ENCODE data around the gene CRTC2.

DNA sequence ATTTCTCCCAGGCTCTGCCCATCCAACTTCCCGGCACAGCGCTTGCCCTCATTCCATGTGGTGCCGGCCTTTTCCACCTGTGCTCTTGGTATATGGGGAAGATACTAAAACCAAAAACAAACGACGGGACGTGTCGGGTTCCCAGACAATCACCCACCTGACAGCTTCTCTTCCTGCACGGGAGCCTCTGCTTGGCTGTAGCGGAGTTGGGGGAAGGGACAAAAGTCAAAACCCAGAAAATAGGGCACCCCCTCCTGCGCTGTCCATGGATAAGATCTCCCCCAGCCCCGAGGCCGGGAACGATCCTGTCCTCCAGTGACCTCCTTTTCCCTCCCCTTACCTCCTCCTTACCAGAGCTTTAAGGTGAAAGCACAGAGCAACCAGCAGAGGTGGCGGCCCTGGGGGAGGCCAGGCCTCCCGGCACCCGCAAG is 18.4 kb upstream of the CRTC2 start:
- TF ChIP-seq, protein P1, sequence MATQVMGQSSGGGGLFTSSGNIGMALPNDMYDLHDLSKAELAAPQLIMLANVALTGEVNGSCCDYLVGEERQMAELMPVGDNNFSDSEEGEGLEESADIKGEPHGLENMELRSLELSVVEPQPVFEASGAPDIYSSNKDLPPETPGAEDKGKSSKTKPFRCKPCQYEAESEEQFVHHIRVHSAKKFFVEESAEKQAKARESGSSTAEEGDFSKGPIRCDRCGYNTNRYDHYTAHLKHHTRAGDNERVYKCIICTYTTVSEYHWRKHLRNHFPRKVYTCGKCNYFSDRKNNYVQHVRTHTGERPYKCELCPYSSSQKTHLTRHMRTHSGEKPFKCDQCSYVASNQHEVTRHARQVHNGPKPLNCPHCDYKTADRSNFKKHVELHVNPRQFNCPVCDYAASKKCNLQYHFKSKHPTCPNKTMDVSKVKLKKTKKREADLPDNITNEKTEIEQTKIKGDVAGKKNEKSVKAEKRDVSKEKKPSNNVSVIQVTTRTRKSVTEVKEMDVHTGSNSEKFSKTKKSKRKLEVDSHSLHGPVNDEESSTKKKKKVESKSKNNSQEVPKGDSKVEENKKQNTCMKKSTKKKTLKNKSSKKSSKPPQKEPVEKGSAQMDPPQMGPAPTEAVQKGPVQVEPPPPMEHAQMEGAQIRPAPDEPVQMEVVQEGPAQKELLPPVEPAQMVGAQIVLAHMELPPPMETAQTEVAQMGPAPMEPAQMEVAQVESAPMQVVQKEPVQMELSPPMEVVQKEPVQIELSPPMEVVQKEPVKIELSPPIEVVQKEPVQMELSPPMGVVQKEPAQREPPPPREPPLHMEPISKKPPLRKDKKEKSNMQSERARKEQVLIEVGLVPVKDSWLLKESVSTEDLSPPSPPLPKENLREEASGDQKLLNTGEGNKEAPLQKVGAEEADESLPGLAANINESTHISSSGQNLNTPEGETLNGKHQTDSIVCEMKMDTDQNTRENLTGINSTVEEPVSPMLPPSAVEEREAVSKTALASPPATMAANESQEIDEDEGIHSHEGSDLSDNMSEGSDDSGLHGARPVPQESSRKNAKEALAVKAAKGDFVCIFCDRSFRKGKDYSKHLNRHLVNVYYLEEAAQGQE (IDR thresholded peaks at IDR 0.05; ENCODE audit: borderline replicate concordance), result no peak
- no peak for TF ChIP-seq EZH2 (IDR thresholded peaks at IDR 0.05; ENCODE audit: borderline replicate concordance, insufficient read depth, low read length, poor library complexity, severe bottlenecking)
- TF ChIP-seq, protein P2, sequence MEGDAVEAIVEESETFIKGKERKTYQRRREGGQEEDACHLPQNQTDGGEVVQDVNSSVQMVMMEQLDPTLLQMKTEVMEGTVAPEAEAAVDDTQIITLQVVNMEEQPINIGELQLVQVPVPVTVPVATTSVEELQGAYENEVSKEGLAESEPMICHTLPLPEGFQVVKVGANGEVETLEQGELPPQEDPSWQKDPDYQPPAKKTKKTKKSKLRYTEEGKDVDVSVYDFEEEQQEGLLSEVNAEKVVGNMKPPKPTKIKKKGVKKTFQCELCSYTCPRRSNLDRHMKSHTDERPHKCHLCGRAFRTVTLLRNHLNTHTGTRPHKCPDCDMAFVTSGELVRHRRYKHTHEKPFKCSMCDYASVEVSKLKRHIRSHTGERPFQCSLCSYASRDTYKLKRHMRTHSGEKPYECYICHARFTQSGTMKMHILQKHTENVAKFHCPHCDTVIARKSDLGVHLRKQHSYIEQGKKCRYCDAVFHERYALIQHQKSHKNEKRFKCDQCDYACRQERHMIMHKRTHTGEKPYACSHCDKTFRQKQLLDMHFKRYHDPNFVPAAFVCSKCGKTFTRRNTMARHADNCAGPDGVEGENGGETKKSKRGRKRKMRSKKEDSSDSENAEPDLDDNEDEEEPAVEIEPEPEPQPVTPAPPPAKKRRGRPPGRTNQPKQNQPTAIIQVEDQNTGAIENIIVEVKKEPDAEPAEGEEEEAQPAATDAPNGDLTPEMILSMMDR (IDR thresholded peaks at IDR 0.05; ENCODE audit: poor library complexity, severe bottlenecking), result no peak

Measured in neural cell (in vitro differentiated cells).